ENCODE results near the gene NFATC2.

The NFATC2 gene

GRCh38 chr20:51429696-51430095 is 112.8 kb downstream of the NFATC2 start:
- in situ Hi-C loops (cut with MboI; ENCODE audit: low sequenced_read_pairs, unreplicated experiment) = no loop called here
- no peak for DNase-seq (ENCODE audit: low spot score)
- TF ChIP-seq CTCF (IDR thresholded peaks at IDR 0.05; ENCODE audit: borderline replicate concordance, control extremely low read depth, extremely low read depth, insufficient read depth, missing control alignments) = no peak

GRCh38 chr20:51429144-51429482 is 113.4 kb downstream of the NFATC2 start:
- no peak for TF ChIP-seq CTCF (IDR thresholded peaks at IDR 0.05; ENCODE audit: borderline replicate concordance, control extremely low read depth, extremely low read depth, insufficient read depth, missing control alignments)
- DNase-seq (ENCODE audit: low spot score) = no peak
- in situ Hi-C loops (cut with MboI; ENCODE audit: low sequenced_read_pairs, unreplicated experiment) = no loop called here

DNA sequence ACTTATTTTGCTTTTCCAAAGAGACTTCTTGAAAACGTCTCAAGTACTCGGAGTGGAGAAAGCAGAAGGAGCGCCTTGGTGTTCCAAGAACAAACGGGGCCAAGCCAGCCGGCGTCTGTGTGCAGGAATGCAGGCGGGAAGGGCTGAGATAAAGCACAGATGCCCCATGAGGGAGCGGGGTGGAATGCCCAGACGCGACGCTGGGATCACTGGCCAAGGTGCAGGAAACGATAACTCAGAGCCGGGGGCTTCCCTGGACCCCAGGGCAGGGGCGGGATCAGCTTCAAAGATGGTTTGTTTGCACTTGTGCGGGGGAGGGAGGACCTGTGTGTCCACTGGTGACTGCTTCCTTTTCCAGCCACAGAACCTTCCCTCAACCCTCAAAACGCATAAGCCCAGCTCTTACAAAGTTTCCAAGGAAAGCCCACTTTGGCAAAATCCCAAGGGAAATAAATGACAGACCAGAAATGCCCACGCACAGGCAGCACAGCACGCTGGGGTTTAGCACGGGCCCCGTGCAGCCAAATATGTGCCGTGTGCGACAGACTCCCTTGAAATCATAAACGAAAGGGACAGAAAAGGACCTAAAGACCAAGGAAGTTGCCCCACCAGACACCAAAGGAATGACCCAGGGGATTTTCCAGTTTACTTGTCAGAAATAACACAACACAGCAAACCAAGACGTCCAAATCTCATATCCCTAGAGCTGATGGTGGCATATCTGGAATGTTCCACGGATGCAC is 113.9 kb downstream of the NFATC2 start:
- in situ Hi-C loops (cut with MboI; ENCODE audit: low sequenced_read_pairs, unreplicated experiment) = no loop called here
- TF ChIP-seq CTCF (IDR thresholded peaks at IDR 0.05; ENCODE audit: borderline replicate concordance, control extremely low read depth, extremely low read depth, insufficient read depth, missing control alignments) = no peak
- no peak for DNase-seq (ENCODE audit: low spot score)

- DNase-seq (ENCODE audit: low spot score) = no peak
- in situ Hi-C loops (cut with MboI; ENCODE audit: low sequenced_read_pairs, unreplicated experiment) = no loop called here
- TF ChIP-seq CTCF (IDR thresholded peaks at IDR 0.05; ENCODE audit: borderline replicate concordance, control extremely low read depth, extremely low read depth, insufficient read depth, missing control alignments) = no peak
These were observed 114.7 kb downstream of the NFATC2 start for GRCh38 chr20:51427651-51428291.

DNA sequence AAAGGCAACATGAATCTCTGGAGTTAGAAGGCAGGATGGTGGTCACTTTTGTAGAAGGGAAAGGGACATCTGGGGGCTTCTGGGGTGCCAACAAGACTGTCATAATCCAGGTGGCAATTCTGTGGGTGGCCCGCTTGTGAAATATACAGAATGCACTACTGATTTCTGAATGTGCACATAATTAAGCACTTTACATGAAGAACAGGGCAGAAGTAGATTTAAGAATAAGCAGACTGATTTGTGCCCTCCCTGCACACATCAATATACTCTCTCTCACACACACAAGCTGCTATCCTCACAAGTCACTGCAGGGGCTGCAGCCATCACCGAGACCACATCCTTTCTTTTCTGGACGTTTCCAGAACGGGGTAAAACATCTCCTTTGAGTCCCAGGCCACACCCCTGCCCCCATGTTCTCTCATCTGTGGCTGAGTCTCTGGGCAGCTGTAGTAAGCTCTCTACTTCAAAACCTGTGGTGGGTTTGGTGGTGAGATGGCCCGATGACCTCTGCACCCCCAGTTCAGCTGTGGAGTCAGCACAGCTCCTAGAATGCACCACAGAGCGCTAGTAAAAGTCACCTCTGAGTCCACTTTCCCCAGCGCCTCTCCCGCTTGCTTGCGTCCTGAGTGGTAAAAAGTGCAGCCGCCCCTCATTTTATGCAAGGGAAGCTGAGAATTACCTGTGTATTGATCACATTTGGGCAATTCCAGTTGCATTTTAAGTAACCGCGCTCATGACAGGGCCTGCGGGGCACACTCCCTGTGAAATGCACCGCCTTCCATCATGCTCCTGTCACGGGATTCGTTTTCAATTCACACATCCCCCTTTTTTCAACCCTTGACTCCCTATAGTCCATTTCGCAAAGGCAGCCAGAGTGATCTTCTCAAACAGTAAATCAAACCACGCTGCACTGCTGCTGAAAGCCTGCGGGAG is 115.5 kb downstream of the NFATC2 start:
- in situ Hi-C loops (cut with MboI; ENCODE audit: low sequenced_read_pairs, unreplicated experiment) = no loop called here
- DNase-seq (ENCODE audit: low spot score) = no peak
- no peak for TF ChIP-seq CTCF (IDR thresholded peaks at IDR 0.05; ENCODE audit: borderline replicate concordance, control extremely low read depth, extremely low read depth, insufficient read depth, missing control alignments)

GRCh38 chr20:51425347-51426106 is 117.0 kb downstream of the NFATC2 start:
- in situ Hi-C loops (cut with MboI; ENCODE audit: low sequenced_read_pairs, unreplicated experiment) = no loop called here
- TF ChIP-seq CTCF (IDR thresholded peaks at IDR 0.05; ENCODE audit: borderline replicate concordance, control extremely low read depth, extremely low read depth, insufficient read depth, missing control alignments) = no peak
- DNase-seq (ENCODE audit: low spot score) = no peak
